Neuronal stem cell (in vitro differentiated cells): Measurements from ENCODE around the gene ZNF593.

Experiments used
- DNase-seq: peaks from one replicate; pipeline ENCODE4 v3.0.0-alpha.2; 2013; ENCODE audit warnings: low spot score
- H2AFZ ChIP-seq: one replicate; pipeline ENCODE4 v1.6.1; 2013; ENCODE audit warnings: mild to moderate bottlenecking, low read length, inconsistent platforms
- H2AK5ac ChIP-seq: 2 replicates; pipeline ENCODE4 v1.6.1; 2013; ENCODE audit warnings: low read depth, mild to moderate bottlenecking, inconsistent platforms, low read length, moderate library complexity, mixed read lengths
- H2BK120ac ChIP-seq: 2 replicates; pipeline ENCODE4 v1.6.1; 2013; ENCODE audit warnings: low read depth, mild to moderate bottlenecking, inconsistent platforms, low read length, moderate library complexity, mixed read lengths
- H2BK12ac ChIP-seq: one replicate; pipeline ENCODE4 v1.6.1; 2013; ENCODE audit warnings: low read length, inconsistent platforms
- H2BK15ac ChIP-seq: 2 replicates; pipeline ENCODE4 v1.6.1; 2013; ENCODE audit warnings: mild to moderate bottlenecking, low read length, inconsistent platforms, mixed read lengths
- H2BK5ac ChIP-seq: one replicate; pipeline ENCODE4 v1.6.1; 2013; ENCODE audit warnings: inconsistent platforms, mild to moderate bottlenecking, low read length, moderate library complexity
- H3K14ac ChIP-seq: one replicate; pipeline ENCODE4 v1.6.1; 2013; ENCODE audit warnings: low read length, inconsistent platforms
- H3K18ac ChIP-seq: 2 replicates; pipeline ENCODE4 v1.6.1; 2013; ENCODE audit warnings: low read length, inconsistent platforms
- H3K23ac ChIP-seq: 2 replicates; pipeline ENCODE4 v1.6.1; 2013; ENCODE audit warnings: low read depth, mild to moderate bottlenecking, mixed read lengths, low read length, inconsistent platforms; ENCODE audit not compliant: poor library complexity
- H3K27ac ChIP-seq: replicated peaks from 3 replicates; pipeline ENCODE4 v1.5.1; 2013; ENCODE audit warnings: low read length, inconsistent platforms
- H3K27me3 ChIP-seq, 3 experiments: 2 replicates each; pipeline ENCODE4 v1.6.1; 2013; ENCODE audit warnings: low read length in 3 of 3, mild to moderate bottlenecking in 2 of 3, inconsistent platforms in 1 of 3, low read depth in 1 of 3, mixed read lengths in 1 of 3, moderate library complexity in 1 of 3; ENCODE audit not compliant: control insufficient read depth in 3 of 3, insufficient read depth in 3 of 3
- H3K36me3 ChIP-seq, 2 donors: replicated peaks in 1 of 2; 2 replicates each; pipeline ENCODE4 v1.6.1; 2013; ENCODE audit warnings: low read length in 2 of 2; ENCODE audit not compliant: control insufficient read depth in 2 of 2, insufficient read depth in 2 of 2
- H3K4ac ChIP-seq: 2 replicates; pipeline ENCODE4 v1.6.1; 2013; ENCODE audit warnings: inconsistent platforms, mild to moderate bottlenecking, low read length, moderate library complexity
- H3K4me1 ChIP-seq, 2 donors: 1 replicate in 1 of 2; 2 replicates in 1 of 2; pipeline ENCODE4 v1.6.1; 2013; ENCODE audit warnings: low read length in 2 of 2, low read depth in 1 of 2; ENCODE audit not compliant: control insufficient read depth in 2 of 2, insufficient read depth in 1 of 2
- H3K4me2 ChIP-seq: one replicate; pipeline ENCODE4 v1.6.1; 2013; ENCODE audit warnings: mild to moderate bottlenecking, low read length, inconsistent platforms; ENCODE audit not compliant: insufficient read depth, poor library complexity, severe bottlenecking
- H3K4me3 ChIP-seq, 2 donors: 2 replicates each; pipeline ENCODE4 v1.5.1; 2013; ENCODE audit warnings: low read length in 2 of 2, mild to moderate bottlenecking in 2 of 2, inconsistent platforms in 1 of 2, moderate library complexity in 1 of 2
- H3K79me1 ChIP-seq: one replicate; pipeline ENCODE4 v1.6.1; 2013; ENCODE audit warnings: low read depth, mild to moderate bottlenecking, inconsistent platforms, low read length, moderate library complexity
- H3K9ac ChIP-seq: one replicate; pipeline ENCODE4 v1.6.1; 2013; ENCODE audit warnings: mild to moderate bottlenecking, low read depth, low read length, inconsistent platforms; ENCODE audit not compliant: poor library complexity
- H3K9me3 ChIP-seq, 2 donors: replicated peaks in 1 of 2; 2 replicates each; pipeline versions ENCODE3 to v1.6.1; 2013; ENCODE audit warnings: low read length in 2 of 2, mild to moderate bottlenecking in 2 of 2, inconsistent platforms in 1 of 2, low read depth in 1 of 2, mixed read lengths in 1 of 2, moderate library complexity in 1 of 2; ENCODE audit not compliant: control insufficient read depth in 2 of 2, insufficient read depth in 1 of 2
- H4K8ac ChIP-seq: one replicate; pipeline ENCODE4 v1.6.1; 2013; ENCODE audit warnings: low read depth, mild to moderate bottlenecking, inconsistent platforms, low read length, moderate library complexity
- H4K91ac ChIP-seq: one replicate; pipeline ENCODE4 v1.6.1; 2013; ENCODE audit warnings: low read length, low read depth, mild to moderate bottlenecking, inconsistent platforms; ENCODE audit not compliant: poor library complexity
- WGBS, 2 donors: extraction: QIAGEN DNeasy Blood & Tissue Kit; methylation state at CpG; one replicate each; pipeline ENCODE4 v1.1.7; 2013; ENCODE audit warnings: missing lambda C conversion rate in 2 of 2, mixed read lengths in 1 of 2; ENCODE audit not compliant: insufficient read length in 2 of 2, insufficient replicate concordance in 1 of 2; ENCODE audit errors: extremely low coverage in 2 of 2; 5-methylcytosine and 5-hydroxymethylcytosine counted together

ZNF593 gene

GRCh38 chr1:26187882-26188281, 18.2 kb downstream of the ZNF593 start:
- Histone ChIP-seq H4K91ac (no peak overlapping the region), H2BK120ac (peak overlapping the region; percentile 31), H3K4me2 (no peak overlapping the region), H3K4ac (no peak overlapping the region), H3K9ac (no peak overlapping the region), H3K23ac (no peak overlapping the region), H3K79me1 (no peaks in the 10 kb centered on the region), H2BK5ac (no peak overlapping the region), H3K4me1 (peaks cover 5 to 13% of the 10 kb centered on the region in 2 donors), H3K9me3 (no peaks in the 10 kb centered on the region), H3K36me3 (peaks cover 0 to 7% of the 10 kb centered on the region in 2 donors), H3K4me3 (no peak overlapping the region), H2AFZ (no peak overlapping the region), H2BK15ac (no peak overlapping the region), H2BK12ac (no peak overlapping the region), H3K27me3 (no peaks in the 10 kb centered on the region), H4K8ac (no peak overlapping the region), H3K14ac (no peak overlapping the region), H2AK5ac (no peak overlapping the region), H3K18ac (no peak overlapping the region), H3K27ac (no peak overlapping the region)
- no peak for DNase-seq
- WGBS, 2 donors, result no CpG with 5 or more reads among the region's 6 CpGs

- H2AFZ ChIP-seq, result no peak overlapping the region
- no peak overlapping the region for H2BK5ac ChIP-seq
- H3K9ac ChIP-seq, result peak overlapping the region; percentile 44
- peaks cover 5 to 13% of the 10 kb centered on the region in 2 donors for H3K4me1 ChIP-seq
- peaks cover 0 to 7% of the 10 kb centered on the region in 2 donors for H3K36me3 ChIP-seq
- H3K4me2 ChIP-seq, result no peak overlapping the region
- H3K27ac ChIP-seq, result no peak overlapping the region
- H3K9me3 ChIP-seq, result no peaks in the 10 kb centered on the region
- H3K4ac ChIP-seq, result no peak overlapping the region
- H3K23ac ChIP-seq, result no peak overlapping the region
- DNase-seq, result no peak
- no peak overlapping the region for H2BK15ac ChIP-seq
- H4K8ac ChIP-seq, result peak overlapping the region; percentile 17
- peak overlapping the region; percentile 31 for H2BK120ac ChIP-seq
- H3K4me3 ChIP-seq, result no peak overlapping the region
- H3K27me3 ChIP-seq, result no peaks in the 10 kb centered on the region
- no peaks in the 10 kb centered on the region for H3K79me1 ChIP-seq
- no peak overlapping the region for H3K14ac ChIP-seq
- peak overlapping the region; percentile 25 for H3K18ac ChIP-seq
- WGBS, 2 donors, result no CpG with 5 or more reads among the region's 8 CpGs
- no peak overlapping the region for H2BK12ac ChIP-seq
- no peak overlapping the region for H4K91ac ChIP-seq
- H2AK5ac ChIP-seq, result no peak overlapping the region
Observed at GRCh38 chr1:26188477-26188876, 18.8 kb downstream of the ZNF593 start.

DNA sequence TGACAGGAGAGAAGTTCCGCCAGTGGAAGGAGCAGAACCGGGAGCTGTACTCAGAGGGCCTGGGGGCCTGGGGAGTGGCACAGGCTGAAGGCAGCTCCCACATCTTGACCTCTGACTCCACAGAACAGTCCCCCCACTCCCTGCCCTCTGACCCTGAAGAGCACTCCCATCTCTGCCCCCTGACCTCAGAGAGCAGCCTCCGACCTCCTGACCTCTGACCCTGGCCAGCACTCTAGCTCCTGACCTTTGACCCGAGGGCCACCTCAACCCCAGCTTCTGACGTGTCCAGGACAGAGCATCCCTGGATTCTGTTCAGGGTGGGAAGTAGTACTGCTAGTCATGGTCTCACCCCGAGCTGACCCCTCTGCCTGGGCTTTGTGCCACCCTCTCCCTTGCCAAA, 19.6 kb downstream of the ZNF593 start:
- Histone ChIP-seq H3K79me1 (no peaks in the 10 kb centered on the region), H3K14ac (no peak overlapping the region), H2BK15ac (no peak overlapping the region), H2BK12ac (no peak overlapping the region), H2BK5ac (peak overlapping the region; percentile 22), H3K4ac (no peak overlapping the region), H3K9ac (no peak overlapping the region), H3K9me3 (no peaks in the 10 kb centered on the region), H3K18ac (no peak overlapping the region), H4K91ac (no peak overlapping the region), H3K4me3 (no peak overlapping the region), H3K27me3 (peaks cover 0 to 4% (median 0%) of the 10 kb centered on the region in 3 experiments), H3K36me3 (peaks cover 0 to 7% of the 10 kb centered on the region in 2 donors), H3K4me1 (peaks cover 5 to 13% of the 10 kb centered on the region in 2 donors), H2BK120ac (no peak overlapping the region), H3K4me2 (no peak overlapping the region), H3K23ac (peak overlapping the region; percentile 58), H4K8ac (no peak overlapping the region), H2AFZ (no peak overlapping the region), H2AK5ac (no peak overlapping the region), H3K27ac (no peak overlapping the region)
- no peak for DNase-seq
- WGBS, 2 donors, result no CpG with 5 or more reads among the region's 6 CpGs

DNA sequence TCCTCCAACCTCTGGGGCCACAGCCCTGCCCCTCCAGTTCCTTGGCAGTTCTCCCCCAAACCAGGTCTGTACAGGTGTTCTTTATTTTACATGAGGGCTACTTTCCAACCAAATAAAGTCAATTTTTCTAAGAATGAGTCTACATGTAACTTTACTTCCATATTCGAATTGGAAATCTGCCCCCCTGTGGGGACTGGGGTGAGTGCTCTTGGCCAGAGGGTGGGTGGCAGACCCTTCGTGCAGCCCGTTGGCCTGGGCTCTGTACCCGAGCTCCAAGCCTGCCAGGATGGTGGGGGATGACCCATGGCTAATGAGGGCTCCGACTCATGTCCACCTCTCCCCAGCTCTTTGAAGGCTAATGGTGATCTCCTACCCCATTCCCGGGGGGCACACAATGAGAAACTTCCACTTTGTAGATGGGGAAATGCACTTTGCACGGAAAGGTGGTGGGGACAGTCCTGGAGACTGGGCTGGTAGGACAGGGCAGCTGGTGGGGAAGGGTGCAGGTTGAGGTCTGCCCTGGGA, 20.1 kb downstream of the ZNF593 start:
- H3K27me3 ChIP-seq, result peaks cover 0 to 6% (median 0%) of the 10 kb centered on the region in 3 experiments
- no peak overlapping the region for H2AFZ ChIP-seq
- peaks cover 5 to 13% of the 10 kb centered on the region in 2 donors for H3K4me1 ChIP-seq
- H3K4me2 ChIP-seq, result no peak overlapping the region
- H3K27ac ChIP-seq, result peak overlapping the region; percentile 49
- H4K8ac ChIP-seq, result no peak overlapping the region
- H3K18ac ChIP-seq, result peak overlapping the region; percentile 36
- no peak overlapping the region for H3K9ac ChIP-seq
- no peak overlapping the region for H3K4ac ChIP-seq
- H3K4me3 ChIP-seq, result no peak overlapping the region
- no peaks in the 10 kb centered on the region for H3K79me1 ChIP-seq
- no peak overlapping the region for H2BK5ac ChIP-seq
- no CpG with 5 or more reads among the region's 7 CpGs for WGBS, 2 donors
- no peak overlapping the region for H3K14ac ChIP-seq
- no peak overlapping the region for H2AK5ac ChIP-seq
- H3K23ac ChIP-seq, result no peak overlapping the region
- no peak for DNase-seq
- no peak overlapping the region for H2BK12ac ChIP-seq
- H3K36me3 ChIP-seq, result peaks cover 0 to 7% of the 10 kb centered on the region in 2 donors
- H4K91ac ChIP-seq, result no peak overlapping the region
- no peak overlapping the region for H2BK120ac ChIP-seq
- H2BK15ac ChIP-seq, result no peak overlapping the region
- H3K9me3 ChIP-seq, result no peaks in the 10 kb centered on the region
